Measurements from ENCODE around the gene C4orf50. TPM values are rescaled to one million over a fixed set of nuclear protein-coding genes. Genes with fewer than 3 reads are reported as not detected.

Gene C4orf50
- total and polyA plus RNA-seq, 2 experiments from 2014 or later, result not detected

DNA sequence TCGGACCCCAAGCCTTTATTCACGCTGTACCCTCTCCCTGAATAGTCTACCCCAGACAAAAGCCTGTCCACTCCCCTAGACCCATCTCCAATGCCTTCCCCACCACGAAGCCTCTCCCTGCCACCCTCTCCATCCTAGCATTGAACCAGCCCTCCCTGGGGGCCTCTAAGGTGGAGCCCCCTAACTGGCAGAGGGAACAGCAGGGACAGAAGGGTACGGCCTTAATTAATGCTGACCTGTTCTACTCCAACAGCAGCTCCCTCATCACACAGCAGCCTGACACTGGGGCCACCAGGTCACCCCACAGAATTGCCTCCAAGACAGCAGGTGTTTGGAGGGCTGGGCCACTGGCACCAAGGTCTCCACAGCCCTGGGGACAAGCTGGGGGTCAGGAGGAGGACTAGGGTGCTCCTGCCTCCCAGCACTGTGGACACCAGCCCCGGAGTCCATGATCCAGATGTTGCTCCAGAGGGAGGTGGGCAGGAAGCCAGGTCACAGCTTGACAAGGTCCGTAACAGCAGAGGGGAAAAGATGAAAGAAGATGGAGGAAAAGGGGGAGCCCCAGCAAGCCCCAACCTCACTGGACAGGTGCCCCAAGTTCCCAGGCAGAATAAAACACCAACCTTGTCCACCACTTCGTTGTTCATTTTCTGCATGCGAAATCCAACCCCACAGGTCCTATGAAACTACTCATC is 129.1 kb downstream of the C4orf50 start:
- Histone ChIP-seq H3K9me3 (ENCODE audit: low read depth) (no peaks in the 10 kb centered on the region), H3F3A (ENCODE audit: insufficient read depth) (no peaks in the 10 kb centered on the region), H3K36me3 (ENCODE audit: low read depth) (no peaks in the 10 kb centered on the region), H3K4me3 (no peak overlapping the region), H4K20me1 (ENCODE audit: insufficient read depth) (no peaks in the 10 kb centered on the region), H3K79me2 (ENCODE audit: insufficient read depth) (no peaks in the 10 kb centered on the region), H3K4me2 (ENCODE audit: unreplicated experiment) (no peak overlapping the region), H2AFZ (no peak overlapping the region), H3K9ac (no peak overlapping the region), H3K9me2 (ENCODE audit: insufficient read depth) (no peaks in the 10 kb centered on the region), H3K27me3 (replicated peaks; ENCODE audit: insufficient read depth) (peaks cover 61% of the 10 kb centered on the region), H3K4me1 (ENCODE audit: insufficient read depth) (no peaks in the 10 kb centered on the region), H3K27ac (no peak overlapping the region)
- in situ Hi-C loops (cut with MboI), result no loop called here
- TF ChIP-seq EZH2phosphoT487 (IDR thresholded peaks at IDR 0.05; ENCODE audit: insufficient read depth, low read depth), result no peak
- TF ChIP-seq EZH2 (IDR thresholded peaks at IDR 0.05; ENCODE audit: insufficient read depth, poor library complexity, severe bottlenecking), result no peak
- DNase-seq, result no peak
- WGBS, 2 experiments (ENCODE audit: low coverage in 1 of 2, low lambda C conversion rate in 2 of 2, missing lambda C conversion rate in 2 of 2), result 15 to 16% methylated on average over 8 of the region's 8 CpGs

DNA sequence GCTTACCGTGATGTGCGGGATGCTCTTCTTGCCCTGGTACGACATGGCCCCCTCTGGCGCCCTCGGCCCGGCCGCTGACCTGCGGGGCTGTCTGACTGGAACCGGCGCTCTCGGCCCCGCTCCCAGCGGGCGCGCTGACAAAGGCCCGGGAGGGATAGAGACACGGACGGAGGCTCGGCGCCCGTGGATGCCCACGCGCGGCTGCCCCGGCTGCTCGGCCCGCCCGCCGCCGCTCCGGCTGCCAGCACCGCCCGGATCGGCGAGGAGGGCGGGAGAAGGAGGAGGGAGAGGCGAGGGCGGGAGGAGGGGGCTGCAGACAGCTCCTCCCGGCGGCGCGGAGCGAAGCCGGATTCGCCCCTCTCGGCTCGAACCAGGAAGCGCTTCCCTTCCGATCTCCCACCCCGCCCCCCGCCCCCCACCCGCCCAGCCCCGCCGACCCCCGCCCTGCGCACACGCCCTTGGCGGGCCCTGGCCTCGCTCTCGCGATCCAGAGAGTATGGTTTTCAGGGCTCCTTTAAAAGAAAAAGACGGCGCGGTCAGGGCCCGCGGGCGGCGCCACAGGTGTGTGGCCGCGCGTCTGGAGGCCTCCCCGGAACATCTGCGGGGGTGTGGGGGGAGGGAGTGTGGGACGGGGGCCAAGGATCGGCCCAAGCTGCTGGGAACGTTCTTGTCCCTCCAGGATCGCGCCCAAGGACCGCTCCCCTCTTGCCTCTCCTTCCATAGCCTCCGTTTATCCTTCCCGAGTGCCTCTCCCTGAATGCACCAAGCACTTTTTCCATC is 129.8 kb downstream of the C4orf50 start:
- Histone ChIP-seq H3K9ac (no peak overlapping the region), H3F3A (ENCODE audit: insufficient read depth) (no peaks in the 10 kb centered on the region), H3K4me1 (ENCODE audit: insufficient read depth) (no peaks in the 10 kb centered on the region), H4K20me1 (ENCODE audit: insufficient read depth) (no peaks in the 10 kb centered on the region), H3K27ac (no peak overlapping the region), H3K9me2 (ENCODE audit: insufficient read depth) (no peaks in the 10 kb centered on the region), H3K79me2 (ENCODE audit: insufficient read depth) (no peaks in the 10 kb centered on the region), H3K36me3 (ENCODE audit: low read depth) (no peaks in the 10 kb centered on the region), H3K4me2 (ENCODE audit: unreplicated experiment) (no peak overlapping the region), H2AFZ (no peak overlapping the region), H3K27me3 (replicated peaks; ENCODE audit: insufficient read depth) (peaks cover 54% of the 10 kb centered on the region), H3K9me3 (ENCODE audit: low read depth) (no peaks in the 10 kb centered on the region), H3K4me3 (no peak overlapping the region)
- no peak for DNase-seq
- TF ChIP-seq EZH2 (IDR thresholded peaks at IDR 0.05; ENCODE audit: insufficient read depth, poor library complexity, severe bottlenecking), result no peak
- TF ChIP-seq EZH2phosphoT487 (IDR thresholded peaks at IDR 0.05; ENCODE audit: insufficient read depth, low read depth), result no peak
- in situ Hi-C loops (cut with MboI), result no loop called here
- 1 to 3% methylated on average over 23 to 52 of the region's 81 CpGs for WGBS, 2 experiments (ENCODE audit: low coverage in 1 of 2, low lambda C conversion rate in 2 of 2, missing lambda C conversion rate in 2 of 2)

DNA sequence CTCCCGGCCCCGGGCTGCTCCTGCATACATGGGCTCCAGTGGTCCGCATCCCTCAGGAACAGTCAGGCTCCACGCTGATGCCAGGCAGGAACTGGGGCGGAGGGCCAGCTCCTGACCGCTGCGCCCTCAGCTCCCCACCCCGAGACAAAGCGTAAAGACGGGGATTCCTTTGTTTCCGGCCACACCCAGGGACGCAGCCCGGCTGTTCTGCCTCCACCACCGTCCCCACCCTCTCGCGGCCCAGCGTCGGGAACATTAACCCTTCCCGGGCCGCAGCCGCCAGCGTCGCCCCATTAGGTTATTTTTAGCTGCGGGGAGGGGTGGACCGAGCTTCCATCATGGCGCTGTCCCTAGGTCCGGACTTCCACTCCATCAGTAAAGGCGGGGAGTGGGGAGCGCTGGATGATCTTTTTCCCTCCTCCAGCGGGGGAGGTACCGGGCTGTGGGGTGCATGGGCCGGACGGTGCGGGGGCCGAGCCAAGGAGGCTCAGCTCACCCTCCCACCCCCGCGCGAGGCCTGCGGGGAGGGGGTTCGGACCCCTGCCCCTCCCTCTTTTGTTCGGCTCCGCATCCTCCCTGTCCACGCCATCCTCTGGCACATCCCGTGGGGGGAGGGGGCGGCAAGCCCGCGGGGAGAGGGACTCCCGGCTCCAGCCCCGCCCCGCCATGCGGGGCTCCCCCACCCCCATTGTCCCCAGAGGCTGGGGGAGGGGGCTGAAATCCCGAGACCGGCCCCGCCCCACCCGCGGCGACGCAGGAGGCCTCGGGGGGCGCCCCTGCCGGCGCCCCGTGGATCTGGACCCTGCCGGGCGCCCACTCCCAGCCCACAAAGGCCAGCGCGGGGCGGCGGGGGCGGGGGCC is 130.6 kb downstream of the C4orf50 start:
- 3 to 6% methylated on average over 31 to 54 of the region's 70 CpGs for WGBS, 2 experiments (ENCODE audit: low coverage in 1 of 2, low lambda C conversion rate in 2 of 2, missing lambda C conversion rate in 2 of 2)
- no peaks in the 10 kb centered on the region for H3K9me3 ChIP-seq (ENCODE audit: low read depth)
- H3K36me3 ChIP-seq (ENCODE audit: low read depth), result no peaks in the 10 kb centered on the region
- H3K4me1 ChIP-seq (ENCODE audit: insufficient read depth), result no peaks in the 10 kb centered on the region
- H2AFZ ChIP-seq, result no peak overlapping the region
- in situ Hi-C loops (cut with MboI), result no loop called here
- H3F3A ChIP-seq (ENCODE audit: insufficient read depth), result no peaks in the 10 kb centered on the region
- no peak overlapping the region for H3K4me3 ChIP-seq
- H3K79me2 ChIP-seq (ENCODE audit: insufficient read depth), result no peaks in the 10 kb centered on the region
- H3K27ac ChIP-seq, result no peak overlapping the region
- no peak overlapping the region for H3K4me2 ChIP-seq (ENCODE audit: unreplicated experiment)
- peaks cover 51% of the 10 kb centered on the region for H3K27me3 ChIP-seq (replicated peaks; ENCODE audit: insufficient read depth)
- H4K20me1 ChIP-seq (ENCODE audit: insufficient read depth), result no peaks in the 10 kb centered on the region
- H3K9ac ChIP-seq, result no peak overlapping the region
- H3K9me2 ChIP-seq (ENCODE audit: insufficient read depth), result no peaks in the 10 kb centered on the region
- TF ChIP-seq EZH2 (IDR thresholded peaks at IDR 0.05; ENCODE audit: insufficient read depth, poor library complexity, severe bottlenecking) (peak; percentile 59), EZH2phosphoT487 (IDR thresholded peaks at IDR 0.05; ENCODE audit: insufficient read depth, low read depth) (no peak)
- DNase-seq, result no peak

GRCh38 chr4:5887011-5887360 is 131.2 kb downstream of the C4orf50 start:
- Histone ChIP-seq H3K4me1 (ENCODE audit: insufficient read depth) (no peaks in the 10 kb centered on the region), H3K27ac (no peak overlapping the region), H3K79me2 (ENCODE audit: insufficient read depth) (no peaks in the 10 kb centered on the region), H4K20me1 (ENCODE audit: insufficient read depth) (no peaks in the 10 kb centered on the region), H3K27me3 (replicated peaks; ENCODE audit: insufficient read depth) (peaks cover 48% of the 10 kb centered on the region), H3K4me2 (ENCODE audit: unreplicated experiment) (no peak overlapping the region), H3K36me3 (ENCODE audit: low read depth) (no peaks in the 10 kb centered on the region), H3K9me3 (ENCODE audit: low read depth) (no peaks in the 10 kb centered on the region), H3K4me3 (no peak overlapping the region), H3F3A (ENCODE audit: insufficient read depth) (no peaks in the 10 kb centered on the region), H2AFZ (no peak overlapping the region), H3K9me2 (ENCODE audit: insufficient read depth) (no peaks in the 10 kb centered on the region), H3K9ac (no peak overlapping the region)
- 38 to 40% methylated on average over 8 of the region's 8 CpGs for WGBS, 2 experiments (ENCODE audit: low coverage in 1 of 2, low lambda C conversion rate in 2 of 2, missing lambda C conversion rate in 2 of 2)
- in situ Hi-C loops (cut with MboI), result no loop called here
- TF ChIP-seq EZH2 (IDR thresholded peaks at IDR 0.05; ENCODE audit: insufficient read depth, poor library complexity, severe bottlenecking), result no peak
- TF ChIP-seq EZH2phosphoT487 (IDR thresholded peaks at IDR 0.05; ENCODE audit: insufficient read depth, low read depth), result no peak
- peak; percentile 4 for DNase-seq

All from GM23248 (cell line).